H1 (cell line): ENCODE data around the gene ARHGAP26. TPM values are rescaled to one million over a fixed set of nuclear protein-coding genes. Genes with fewer than 3 reads are reported as not detected.

Experiments
- CTCF ChIA-PET: fragments of 300-600 bp; sonication (Branson Sonifier 250); formaldehyde crosslinking; loops from one replicate; lab custom pipeline; 2021; ENCODE audit not compliant: partially characterized antibody; lab: Charles Lee
- POLR2A ChIA-PET: fragments of 300-600 bp; sonication (Branson Sonifier 250); formaldehyde crosslinking; loops from one replicate; lab custom pipeline; 2021; ENCODE audit warnings: inconsistent platforms; ENCODE audit not compliant: partially characterized antibody; lab: Charles Lee
- DNase-seq, 2 experiments: peaks; one replicate each; pipeline versions ENCODE4 v3.0.0 to v3.0.0-alpha.2; 2010 to 2022; ENCODE audit warnings: low spot score in 2 of 2, low read depth in 1 of 2, mixed read lengths in 1 of 2
- FAIRE-seq: peaks from 2 replicates; lab custom pipeline; 2011; peaks lifted over from hg19 to GRCh38; lab: Jason Lieb, UNC
- H2AFZ ChIP-seq: 2 replicates; pipeline ENCODE4 v1.8.1; 2012; ENCODE audit warnings: low read length, inconsistent platforms
- H2AK5ac ChIP-seq: 2 replicates; pipeline ENCODE4 v1.6.1; 2013; ENCODE audit warnings: low read depth, low read length
- H2BK120ac ChIP-seq: replicated peaks from 2 replicates; pipeline ENCODE3; 2013; ENCODE audit warnings: low read depth, low read length, inconsistent platforms
- H2BK12ac ChIP-seq: 2 replicates; pipeline ENCODE4 v1.6.1; 2013; ENCODE audit warnings: low read depth, low read length
- H2BK15ac ChIP-seq: 2 replicates; pipeline ENCODE4 v1.6.1; 2013; ENCODE audit warnings: low read length
- H2BK20ac ChIP-seq: 2 replicates; pipeline ENCODE4 v1.6.1; 2013; ENCODE audit warnings: low read length
- H2BK5ac ChIP-seq: 2 replicates; pipeline ENCODE4 v1.6.1; 2013; ENCODE audit warnings: low read depth, low read length
- H3K14ac ChIP-seq: 2 replicates; pipeline ENCODE4 v1.6.1; 2013; ENCODE audit warnings: inconsistent platforms; ENCODE audit not compliant: insufficient read length
- H3K18ac ChIP-seq: 2 replicates; pipeline ENCODE4 v1.6.1; 2013; ENCODE audit warnings: low read length; ENCODE audit errors: extremely low read depth
- H3K23ac ChIP-seq: 2 replicates; pipeline ENCODE4 v1.6.1; 2013; ENCODE audit warnings: inconsistent platforms; ENCODE audit not compliant: insufficient read length
- H3K23me2 ChIP-seq: 2 replicates; pipeline ENCODE4 v1.6.1; 2013; ENCODE audit warnings: low read depth, low read length
- H3K27ac ChIP-seq: 2 replicates; pipeline ENCODE4 v1.6.1; 2011; ENCODE audit warnings: low read depth, low read length, inconsistent platforms
- H3K27me3 ChIP-seq, 4 experiments: replicated peaks in 1 of 4; 1 replicate in 1 of 4; 2 replicates in 3 of 4; pipeline versions ENCODE4 v1.6.1 to v1.8.1; 2011 to 2013; ENCODE audit warnings: low read length in 3 of 4, mild to moderate bottlenecking in 3 of 4, inconsistent platforms in 2 of 4, mixed read lengths in 2 of 4, moderate library complexity in 1 of 4; ENCODE audit not compliant: control insufficient read depth in 3 of 4, insufficient read depth in 3 of 4; ENCODE audit errors: extremely low read depth in 1 of 4
- H3K36me3 ChIP-seq, 4 experiments: 2 replicates each; pipeline versions ENCODE4 v1.6.1 to v1.8.1; 2011 to 2013; ENCODE audit warnings: mild to moderate bottlenecking in 4 of 4, low read length in 3 of 4, moderate library complexity in 2 of 4, control low read depth in 1 of 4, inconsistent platforms in 1 of 4; ENCODE audit not compliant: insufficient read depth in 4 of 4, control insufficient read depth in 2 of 4
- H3K4ac ChIP-seq: replicated peaks from 2 replicates; pipeline ENCODE3; 2013; ENCODE audit warnings: low read length, low read depth, mixed read lengths, inconsistent platforms; ENCODE audit not compliant: insufficient read length
- H3K4me1 ChIP-seq, 4 experiments: replicated peaks in 1 of 4; 1 replicate in 1 of 4; 2 replicates in 3 of 4; pipeline versions ENCODE4 v1.6.1 to v1.8.1; 2011 to 2013; ENCODE audit warnings: low read length in 3 of 4, inconsistent platforms in 2 of 4, mixed read lengths in 1 of 4; ENCODE audit not compliant: insufficient read depth in 4 of 4, control insufficient read depth in 3 of 4
- H3K4me2 ChIP-seq, 2 experiments: 2 replicates each; pipeline versions ENCODE4 v1.6.1 to v1.8.1; 2011 to 2013; ENCODE audit warnings: low read depth in 2 of 2, low read length in 2 of 2, control low read depth in 1 of 2, inconsistent platforms in 1 of 2, mild to moderate bottlenecking in 1 of 2; ENCODE audit not compliant: insufficient read depth in 1 of 2
- H3K4me3 ChIP-seq, 4 experiments: fragments of 200-600, 300-600 bp in 1 of 4; sonication (generic), shearing (Covaris generic), sonication (Bioruptor Twin) in 1 of 4; 2 replicates each; pipeline versions ENCODE4 v1.5.1 to v1.8.1; 2011 to 2016; ENCODE audit warnings: low read length in 4 of 4, low read depth in 3 of 4, control low read depth in 2 of 4, inconsistent platforms in 2 of 4, mild to moderate bottlenecking in 2 of 4, mixed read lengths in 1 of 4, moderate library complexity in 1 of 4; ENCODE audit not compliant: insufficient read depth in 2 of 4; ENCODE audit errors: extremely low read depth in 1 of 4
- H3K56ac ChIP-seq: replicated peaks from 2 replicates; pipeline ENCODE3; 2013; ENCODE audit warnings: low read depth, mild to moderate bottlenecking, mixed read lengths, low read length, inconsistent platforms; ENCODE audit not compliant: insufficient read length
- H3K79me1 ChIP-seq: 2 replicates; pipeline ENCODE4 v1.6.1; 2013; ENCODE audit warnings: low read depth, low read length, control low read depth
- H3K79me2 ChIP-seq, 2 experiments: 2 replicates each; pipeline versions ENCODE4 v1.6.1 to v1.8.1; 2012 to 2013; ENCODE audit warnings: low read length in 2 of 2, mild to moderate bottlenecking in 2 of 2, inconsistent platforms in 1 of 2; ENCODE audit not compliant: insufficient read depth in 2 of 2, control insufficient read depth in 1 of 2
- H3K9ac ChIP-seq, 4 experiments: replicated peaks in 1 of 4; 1 replicate in 1 of 4; 2 replicates in 3 of 4; pipeline versions ENCODE4 v1.6.1 to v1.8.1; 2011 to 2013; ENCODE audit warnings: low read depth in 3 of 4, low read length in 3 of 4, control low read depth in 2 of 4, mild to moderate bottlenecking in 2 of 4, moderate library complexity in 2 of 4, inconsistent platforms in 1 of 4; ENCODE audit errors: extremely low read depth in 1 of 4
- H3K9me3 ChIP-seq, 2 experiments: 2 replicates each; pipeline versions ENCODE4 v1.6.1 to v1.8.1; 2012 to 2013; ENCODE audit warnings: mild to moderate bottlenecking in 2 of 2, moderate library complexity in 2 of 2, control low read depth in 1 of 2, inconsistent platforms in 1 of 2, low read depth in 1 of 2, low read length in 1 of 2, mixed read lengths in 1 of 2; ENCODE audit not compliant: insufficient read depth in 2 of 2
- H4K20me1 ChIP-seq, 2 experiments: replicated peaks in 1 of 2; 2 replicates each; pipeline versions ENCODE3 to v1.8.1; 2011 to 2013; ENCODE audit warnings: inconsistent platforms in 2 of 2, low read length in 2 of 2, mild to moderate bottlenecking in 1 of 2; ENCODE audit not compliant: insufficient read depth in 2 of 2, control insufficient read depth in 1 of 2
- H4K5ac ChIP-seq: 2 replicates; pipeline ENCODE4 v1.6.1; 2013; ENCODE audit warnings: low read length, low read depth, mixed read lengths, inconsistent platforms; ENCODE audit not compliant: insufficient read length
- H4K8ac ChIP-seq: 2 replicates; pipeline ENCODE4 v1.8.0; 2013; ENCODE audit warnings: mild to moderate bottlenecking, moderate library complexity, low read length, inconsistent platforms; ENCODE audit not compliant: insufficient read depth; ENCODE audit errors: extremely low read depth
- H4K91ac ChIP-seq: replicated peaks from 2 replicates; pipeline ENCODE3; 2013; ENCODE audit warnings: low read length, mixed read lengths, inconsistent platforms; ENCODE audit not compliant: insufficient read length
- CHD1 ChIP-seq: IDR thresholded peaks from 2 replicates; pipeline ENCODE4 v1.6.1; 2012; ENCODE audit warnings: low read depth, low read length, improper control_type of control experiment
- CREB1 ChIP-seq: IDR thresholded peaks from 2 replicates; pipeline ENCODE4 v1.6.1; 2012; ENCODE audit warnings: inconsistent platforms
- SP2 ChIP-seq: IDR thresholded peaks from 2 replicates; pipeline ENCODE4 v1.6.1; 2012; ENCODE audit warnings: mild to moderate bottlenecking, low read length, inconsistent platforms
- WGBS, 2 experiments: shearing (Covaris generic) in 1 of 2; methylation state at CpG; one replicate each; pipeline versions ENCODE4 v1.1.6 to v1.1.7; 2013 to 2015; ENCODE audit warnings: low lambda C conversion rate in 2 of 2, mixed read lengths in 2 of 2, inconsistent platforms in 1 of 2, low coverage in 1 of 2, missing lambda C conversion rate in 1 of 2; ENCODE audit not compliant: insufficient replicate concordance in 2 of 2, insufficient coverage in 1 of 2, insufficient read length in 1 of 2; ENCODE audit errors: extremely low coverage in 1 of 2, missing lambda C conversion rate in 1 of 2; 5-methylcytosine and 5-hydroxymethylcytosine counted together
- polyA plus RNA-seq, 7 experiments: library from polyadenylated mRNA; depleted of rRNA in 3 of 7; stranded (reverse) in 5 of 7; unstranded in 2 of 7; fragments of >200 nt in 5 of 7; fragments of 200-250 nt in 2 of 7; gene quantifications; 1 replicate in 5 of 7; 2 replicates in 1 of 7; 4 replicates in 1 of 7; pipeline versions ENCODE4 v1.2.1 to v1.2.3, GENCODE V29; 2011 to 2013; ENCODE audit warnings: missing spikeins in 2 of 7, mixed read lengths in 2 of 7
- total RNA-seq: library from RNA; stranded (reverse); fragmentation: NEBNext Ultra II Directional; extraction: Animal tissue kit (Norgen Biotek cat#: 25700); gene quantifications from 2 replicates; pipeline ENCODE4 v1.2.1, GENCODE V29; 2021
- TF ChIP-seq, protein P1 (sequence below): IDR thresholded peaks from 2 replicates; pipeline ENCODE4 v1.6.1; 2011; ENCODE audit warnings: low read length, improper control_type of control experiment

ARHGAP26 gene
- total and polyA plus RNA-seq, 2 of the 8 experiments (the other 6 are each of a cell fraction or from before 2014, with no cell fraction given) = 7.1 to 24.8 TPM

DNA sequence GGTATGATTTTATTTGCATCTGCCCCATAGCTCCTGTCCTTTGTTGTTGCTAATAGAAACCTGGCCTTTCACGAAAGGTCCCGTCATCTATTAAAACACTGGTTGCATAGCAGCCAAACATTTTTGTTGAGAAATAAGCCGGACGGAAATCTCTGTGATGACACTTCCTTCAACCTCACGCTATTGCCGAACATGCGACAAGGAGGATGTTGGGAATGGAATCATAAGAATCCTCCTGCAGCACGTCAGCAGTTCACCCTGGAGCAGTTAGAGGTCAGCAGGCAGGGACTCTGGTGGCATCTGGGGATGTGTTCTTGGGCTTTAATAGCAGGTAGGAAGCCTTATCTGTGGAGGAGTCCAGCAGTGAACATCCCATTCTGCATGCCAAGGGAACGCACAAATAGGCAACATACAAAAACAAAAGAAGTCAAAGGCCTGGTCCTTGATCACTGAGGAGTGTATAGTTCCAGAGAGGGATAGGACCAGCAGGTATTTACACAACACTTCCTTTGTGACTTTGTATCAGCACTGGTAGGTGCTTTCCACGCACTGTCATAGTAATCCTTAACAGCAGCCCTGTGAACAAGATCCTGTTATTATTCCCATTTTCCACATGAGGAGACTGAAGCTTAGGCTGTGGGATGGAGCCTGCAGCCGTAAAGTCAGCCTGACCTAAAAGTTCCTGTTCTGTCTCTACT is 33.4 kb downstream of the ARHGAP26 start:
- Histone ChIP-seq H3K23me2 (no peaks in the 10 kb centered on the region), H2BK120ac (no peak overlapping the region), H2BK5ac (no peak overlapping the region), H3K4ac (no peak overlapping the region), H3K9ac (no peak overlapping the region), H3K4me2 (no peak overlapping the region), H3K9me3 (no peaks in the 10 kb centered on the region), H3K4me3 (no peak overlapping the region), H2AK5ac (no peak overlapping the region), H4K5ac (no peak overlapping the region), H4K91ac (no peak overlapping the region), H2BK15ac (no peak overlapping the region), H2BK20ac (no peak overlapping the region), H3K27ac (no peak overlapping the region), H3K14ac (no peak overlapping the region), H4K20me1 (peaks cover 3 to 13% of the 10 kb centered on the region in 2 experiments), H3K23ac (no peak overlapping the region), H3K18ac (no peak overlapping the region), H3K4me1 (peaks cover 0 to 8% (median 4%) of the 10 kb centered on the region in 4 experiments; a peak in 4 of 7 replicates), H3K27me3 (no peaks in the 10 kb centered on the region; a peak in 1 of 7 replicates), H3K56ac (no peak overlapping the region), H2BK12ac (no peak overlapping the region), H3K79me2 (peaks cover 0 to 56% of the 10 kb centered on the region in 2 experiments; a peak in 2 of 4 replicates), H2AFZ (no peak overlapping the region), H3K36me3 (no peaks in the 10 kb centered on the region), H3K79me1 (peaks cover 11% of the 10 kb centered on the region), H4K8ac (no peak overlapping the region)
- ChIA-PET CTCF (interaction anchor here (0.9 to 1.0 kb wide), 2 partner anchors 34 to 56 kb away, joined by 3 read pairs; no protein-coding TSS in a partner anchor), POLR2A (no interaction called here)
- TF ChIP-seq CHD1 = no peak
- no peak for TF ChIP-seq SP2
- TF ChIP-seq CREB1 = no peak
- TF ChIP-seq, protein P1, sequence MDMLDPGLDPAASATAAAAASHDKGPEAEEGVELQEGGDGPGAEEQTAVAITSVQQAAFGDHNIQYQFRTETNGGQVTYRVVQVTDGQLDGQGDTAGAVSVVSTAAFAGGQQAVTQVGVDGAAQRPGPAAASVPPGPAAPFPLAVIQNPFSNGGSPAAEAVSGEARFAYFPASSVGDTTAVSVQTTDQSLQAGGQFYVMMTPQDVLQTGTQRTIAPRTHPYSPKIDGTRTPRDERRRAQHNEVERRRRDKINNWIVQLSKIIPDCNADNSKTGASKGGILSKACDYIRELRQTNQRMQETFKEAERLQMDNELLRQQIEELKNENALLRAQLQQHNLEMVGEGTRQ = no peak
- 87% methylated on average over 11 of the region's 11 CpGs; no CpG with 5 or more reads in 1 of the 2 experiments for WGBS, 2 experiments
- DNase-seq (no peak), FAIRE-seq (no peak)
